OCI-LY7 (cell line): ENCODE measurements around the gene RAB3GAP2.

ENCODE experiments used
- EZH2phosphoT487 ChIP-seq: fragments of 200-600 bp; sonication (generic); IDR thresholded peaks from 2 replicates; pipeline ENCODE4 v1.6.1; 2018; ENCODE audit warnings: low read depth, borderline replicate concordance, mild to moderate bottlenecking, mixed run types, antibody characterized with exemption, low read length, moderate library complexity, mixed read lengths
- TF ChIP-seq, protein P1 (sequence below): fragments of 200-600 bp; sonication (generic); conservative IDR thresholded peaks from 2 replicates; pipeline ENCODE4 v1.5.1; 2014; ENCODE audit warnings: mild to moderate bottlenecking, antibody characterized with exemption, low read length, moderate library complexity, mixed read lengths

DNA sequence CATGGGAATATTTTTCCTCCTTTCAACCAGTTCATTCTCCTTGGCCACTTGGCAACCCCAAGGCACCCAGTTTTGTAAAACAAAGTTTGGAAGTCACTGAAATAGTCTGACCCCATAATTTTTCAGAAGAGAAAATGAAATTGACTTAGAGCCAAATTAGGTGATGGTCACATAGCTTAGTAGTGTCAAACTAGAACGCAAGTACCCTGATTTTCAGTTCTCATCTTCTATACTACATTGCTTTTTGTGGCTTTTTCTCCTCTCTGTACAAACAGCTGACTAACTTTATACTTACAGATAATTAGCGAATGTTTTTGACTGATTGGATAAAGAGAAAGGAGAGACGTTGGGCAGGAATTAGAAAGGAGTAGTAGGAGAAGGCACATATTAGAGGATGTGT is 145.2 kb downstream of the RAB3GAP2 start:
- TF ChIP-seq, protein P1, sequence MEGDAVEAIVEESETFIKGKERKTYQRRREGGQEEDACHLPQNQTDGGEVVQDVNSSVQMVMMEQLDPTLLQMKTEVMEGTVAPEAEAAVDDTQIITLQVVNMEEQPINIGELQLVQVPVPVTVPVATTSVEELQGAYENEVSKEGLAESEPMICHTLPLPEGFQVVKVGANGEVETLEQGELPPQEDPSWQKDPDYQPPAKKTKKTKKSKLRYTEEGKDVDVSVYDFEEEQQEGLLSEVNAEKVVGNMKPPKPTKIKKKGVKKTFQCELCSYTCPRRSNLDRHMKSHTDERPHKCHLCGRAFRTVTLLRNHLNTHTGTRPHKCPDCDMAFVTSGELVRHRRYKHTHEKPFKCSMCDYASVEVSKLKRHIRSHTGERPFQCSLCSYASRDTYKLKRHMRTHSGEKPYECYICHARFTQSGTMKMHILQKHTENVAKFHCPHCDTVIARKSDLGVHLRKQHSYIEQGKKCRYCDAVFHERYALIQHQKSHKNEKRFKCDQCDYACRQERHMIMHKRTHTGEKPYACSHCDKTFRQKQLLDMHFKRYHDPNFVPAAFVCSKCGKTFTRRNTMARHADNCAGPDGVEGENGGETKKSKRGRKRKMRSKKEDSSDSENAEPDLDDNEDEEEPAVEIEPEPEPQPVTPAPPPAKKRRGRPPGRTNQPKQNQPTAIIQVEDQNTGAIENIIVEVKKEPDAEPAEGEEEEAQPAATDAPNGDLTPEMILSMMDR = no peak
- TF ChIP-seq EZH2phosphoT487 = no peak
